ENCODE results near the gene LNP1.

Gene LNP1

DNA sequence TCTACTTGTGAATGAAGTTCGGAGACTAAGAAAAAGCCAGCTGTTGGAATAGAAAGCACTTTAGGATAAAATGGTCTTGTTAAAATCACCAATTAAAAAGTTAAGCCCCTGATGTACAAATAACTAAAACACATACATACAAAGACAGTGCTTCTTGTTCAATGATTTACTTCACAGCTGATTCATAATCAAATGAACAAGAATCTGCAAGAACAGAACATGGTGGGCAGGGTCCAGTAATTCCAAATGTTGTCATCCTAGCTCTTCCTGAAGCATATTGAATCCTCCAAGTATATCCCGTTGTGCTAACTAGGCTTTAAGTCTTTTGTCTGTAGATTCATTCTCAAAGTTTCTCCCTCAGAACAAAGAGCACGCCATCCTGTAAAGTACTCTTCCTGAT lies 42.3 kb upstream of the LNP1 start:
- TF ChIP-seq, protein P1, sequence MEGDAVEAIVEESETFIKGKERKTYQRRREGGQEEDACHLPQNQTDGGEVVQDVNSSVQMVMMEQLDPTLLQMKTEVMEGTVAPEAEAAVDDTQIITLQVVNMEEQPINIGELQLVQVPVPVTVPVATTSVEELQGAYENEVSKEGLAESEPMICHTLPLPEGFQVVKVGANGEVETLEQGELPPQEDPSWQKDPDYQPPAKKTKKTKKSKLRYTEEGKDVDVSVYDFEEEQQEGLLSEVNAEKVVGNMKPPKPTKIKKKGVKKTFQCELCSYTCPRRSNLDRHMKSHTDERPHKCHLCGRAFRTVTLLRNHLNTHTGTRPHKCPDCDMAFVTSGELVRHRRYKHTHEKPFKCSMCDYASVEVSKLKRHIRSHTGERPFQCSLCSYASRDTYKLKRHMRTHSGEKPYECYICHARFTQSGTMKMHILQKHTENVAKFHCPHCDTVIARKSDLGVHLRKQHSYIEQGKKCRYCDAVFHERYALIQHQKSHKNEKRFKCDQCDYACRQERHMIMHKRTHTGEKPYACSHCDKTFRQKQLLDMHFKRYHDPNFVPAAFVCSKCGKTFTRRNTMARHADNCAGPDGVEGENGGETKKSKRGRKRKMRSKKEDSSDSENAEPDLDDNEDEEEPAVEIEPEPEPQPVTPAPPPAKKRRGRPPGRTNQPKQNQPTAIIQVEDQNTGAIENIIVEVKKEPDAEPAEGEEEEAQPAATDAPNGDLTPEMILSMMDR (IDR thresholded peaks at IDR 0.05; ENCODE audit: low read depth, low read length, missing control alignments) = no peak
- in situ Hi-C loops (cut with HindIII; ENCODE audit: low pct_ligation_motif_present, low sequenced_read_pairs) = no loop called here
- H3K27me3 ChIP-seq (replicated peaks) = no peaks in the 10 kb centered on the region
- peaks cover 20% of the 10 kb centered on the region for H3K36me3 ChIP-seq (replicated peaks)
- DNase-seq = no peak
- H3K27ac ChIP-seq = no peak overlapping the region
- no peak overlapping the region for H3K4me3 ChIP-seq (ENCODE audit: low read depth, low read length)

GRCh38 chr3:100360757-100361496 lies 40.4 kb upstream of the LNP1 start:
- in situ Hi-C loops (cut with HindIII; ENCODE audit: low pct_ligation_motif_present, low sequenced_read_pairs) = no loop called here
- H3K27me3 ChIP-seq (replicated peaks) = no peaks in the 10 kb centered on the region
- H3K27ac ChIP-seq = no peak overlapping the region
- TF ChIP-seq, protein P1 (IDR thresholded peaks at IDR 0.05; ENCODE audit: low read depth, low read length, missing control alignments) = no peak
- no peak overlapping the region for H3K4me3 ChIP-seq (ENCODE audit: low read depth, low read length)
- DNase-seq = no peak
- peaks cover 22% of the 10 kb centered on the region for H3K36me3 ChIP-seq (replicated peaks)

- peaks cover 29% of the 10 kb centered on the region for H3K36me3 ChIP-seq (replicated peaks)
- in situ Hi-C loops (cut with HindIII; ENCODE audit: low pct_ligation_motif_present, low sequenced_read_pairs) = no loop called here
- no peak for DNase-seq
- H3K27me3 ChIP-seq (replicated peaks) = no peaks in the 10 kb centered on the region
- TF ChIP-seq, protein P1 (IDR thresholded peaks at IDR 0.05; ENCODE audit: low read depth, low read length, missing control alignments) = no peak
- no peak overlapping the region for H3K27ac ChIP-seq
- no peak overlapping the region for H3K4me3 ChIP-seq (ENCODE audit: low read depth, low read length)
Observed at GRCh38 chr3:100361897-100362296, 39.4 kb upstream of the LNP1 start.

DNA sequence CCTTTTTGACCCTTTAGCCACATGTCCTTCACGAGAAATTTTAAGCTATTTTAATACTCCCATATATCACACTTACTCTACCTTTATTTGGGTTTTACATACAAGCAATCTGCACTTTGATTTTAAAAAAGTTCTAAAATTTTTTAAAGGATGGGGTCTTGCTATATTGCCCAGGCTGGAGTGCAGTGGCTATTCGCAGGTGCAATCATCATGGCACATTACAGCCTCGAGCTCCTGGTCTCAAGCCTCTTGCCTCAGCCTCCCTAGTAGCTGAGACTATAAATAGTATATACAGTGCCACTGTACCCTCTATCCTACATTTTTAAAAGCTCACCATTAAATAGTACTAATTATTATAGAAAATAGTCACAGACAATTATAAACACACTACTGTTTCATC lies 36.9 kb upstream of the LNP1 start:
- no peaks in the 10 kb centered on the region for H3K27me3 ChIP-seq (replicated peaks)
- H3K4me3 ChIP-seq (ENCODE audit: low read depth, low read length) = no peak overlapping the region
- H3K27ac ChIP-seq = no peak overlapping the region
- no peak for DNase-seq
- H3K36me3 ChIP-seq (replicated peaks) = peaks cover 39% of the 10 kb centered on the region
- in situ Hi-C loops (cut with HindIII; ENCODE audit: low pct_ligation_motif_present, low sequenced_read_pairs) = no loop called here
- TF ChIP-seq, protein P1 (IDR thresholded peaks at IDR 0.05; ENCODE audit: low read depth, low read length, missing control alignments) = no peak

DNA sequence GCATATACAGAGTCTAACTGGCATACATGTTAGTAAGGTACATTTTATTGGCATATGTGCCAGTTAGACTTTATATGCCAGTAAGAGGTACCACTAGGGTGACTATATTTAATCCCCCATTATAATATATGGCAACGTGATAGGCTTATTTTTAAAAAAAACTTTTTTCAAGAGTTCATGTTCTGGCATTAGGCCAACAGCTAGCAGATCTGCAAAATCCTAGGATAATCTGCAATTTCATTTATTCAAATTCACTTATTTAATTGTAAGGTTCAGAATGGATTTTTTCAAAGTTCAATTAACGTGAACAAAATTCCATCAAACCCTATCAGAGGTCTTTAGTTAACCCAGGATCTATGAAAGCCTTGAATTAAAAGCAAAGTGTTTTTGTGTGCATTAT lies 34.9 kb upstream of the LNP1 start:
- no peak for DNase-seq
- Histone ChIP-seq H3K27me3 (replicated peaks) (no peaks in the 10 kb centered on the region), H3K27ac (no peak overlapping the region), H3K4me3 (ENCODE audit: low read depth, low read length) (no peak overlapping the region), H3K36me3 (replicated peaks) (peaks cover 39% of the 10 kb centered on the region)
- in situ Hi-C loops (cut with HindIII; ENCODE audit: low pct_ligation_motif_present, low sequenced_read_pairs) = no loop called here
- TF ChIP-seq, protein P1 (IDR thresholded peaks at IDR 0.05; ENCODE audit: low read depth, low read length, missing control alignments) = no peak

- in situ Hi-C loops (cut with HindIII; ENCODE audit: low pct_ligation_motif_present, low sequenced_read_pairs) = no loop called here
- H3K36me3 ChIP-seq (replicated peaks) = peaks cover 32% of the 10 kb centered on the region
Observed at GRCh38 chr3:100368441-100368840, 32.9 kb upstream of the LNP1 start.

More at GRCh38 chr3:100368441-100368840, 32.9 kb upstream of the LNP1 start:
- TF ChIP-seq, protein P1 (IDR thresholded peaks at IDR 0.05; ENCODE audit: low read depth, low read length, missing control alignments) = no peak
- no peak overlapping the region for H3K27ac ChIP-seq
- no peaks in the 10 kb centered on the region for H3K27me3 ChIP-seq (replicated peaks)
- DNase-seq = no peak
- no peak overlapping the region for H3K4me3 ChIP-seq (ENCODE audit: low read depth, low read length)
